Measurements from ENCODE around the gene MTMR12.

Gene MTMR12, protein sequence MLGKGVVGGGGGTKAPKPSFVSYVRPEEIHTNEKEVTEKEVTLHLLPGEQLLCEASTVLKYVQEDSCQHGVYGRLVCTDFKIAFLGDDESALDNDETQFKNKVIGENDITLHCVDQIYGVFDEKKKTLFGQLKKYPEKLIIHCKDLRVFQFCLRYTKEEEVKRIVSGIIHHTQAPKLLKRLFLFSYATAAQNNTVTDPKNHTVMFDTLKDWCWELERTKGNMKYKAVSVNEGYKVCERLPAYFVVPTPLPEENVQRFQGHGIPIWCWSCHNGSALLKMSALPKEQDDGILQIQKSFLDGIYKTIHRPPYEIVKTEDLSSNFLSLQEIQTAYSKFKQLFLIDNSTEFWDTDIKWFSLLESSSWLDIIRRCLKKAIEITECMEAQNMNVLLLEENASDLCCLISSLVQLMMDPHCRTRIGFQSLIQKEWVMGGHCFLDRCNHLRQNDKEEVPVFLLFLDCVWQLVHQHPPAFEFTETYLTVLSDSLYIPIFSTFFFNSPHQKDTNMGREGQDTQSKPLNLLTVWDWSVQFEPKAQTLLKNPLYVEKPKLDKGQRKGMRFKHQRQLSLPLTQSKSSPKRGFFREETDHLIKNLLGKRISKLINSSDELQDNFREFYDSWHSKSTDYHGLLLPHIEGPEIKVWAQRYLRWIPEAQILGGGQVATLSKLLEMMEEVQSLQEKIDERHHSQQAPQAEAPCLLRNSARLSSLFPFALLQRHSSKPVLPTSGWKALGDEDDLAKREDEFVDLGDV

DNA sequence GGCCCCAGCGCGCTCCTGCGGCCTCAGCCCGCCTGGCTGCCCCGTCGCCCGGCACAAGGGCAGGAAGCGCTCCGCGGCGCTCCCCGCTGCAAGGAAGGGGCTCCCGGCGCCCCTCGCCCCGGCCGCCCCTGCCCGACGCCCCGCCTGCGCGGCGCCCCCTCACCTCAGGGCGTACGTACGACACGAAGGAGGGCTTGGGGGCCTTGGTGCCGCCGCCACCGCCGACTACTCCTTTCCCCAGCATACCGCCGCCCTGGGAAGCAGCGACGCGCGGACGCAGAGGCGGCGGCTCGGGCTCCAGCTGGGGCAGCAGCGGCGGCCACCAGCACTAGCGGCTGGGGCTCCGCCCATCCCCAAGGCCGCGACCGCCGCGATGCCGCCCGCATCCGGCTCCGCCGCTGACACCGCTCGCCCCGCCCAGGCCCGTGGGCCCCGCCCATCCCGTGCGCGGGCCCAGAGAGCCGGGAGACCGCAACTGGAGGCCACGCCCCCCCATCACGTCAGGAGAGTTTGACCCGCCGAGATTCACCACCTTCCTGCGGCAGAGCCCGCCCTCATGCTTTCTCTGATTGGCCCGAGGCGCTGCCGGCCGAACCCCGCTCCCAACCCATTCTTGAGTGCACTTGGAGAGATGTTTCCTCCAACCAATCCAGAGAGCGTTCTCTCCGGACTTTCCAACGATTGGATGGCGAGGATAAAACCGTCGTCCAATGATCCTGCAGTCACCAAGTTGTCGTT is at the start of gene MTMR12:
Gene MTMR12 (minus strand): TSS at position 345 of the 738 bp plus-strand sequence. CDS start 101 bp downstream, at position 244.
- DNase-seq: peak; percentile 100

GRCh38 chr5:32362527-32362926 is 49.8 kb upstream of the MTMR12 start:
- no peak for DNase-seq

DNA sequence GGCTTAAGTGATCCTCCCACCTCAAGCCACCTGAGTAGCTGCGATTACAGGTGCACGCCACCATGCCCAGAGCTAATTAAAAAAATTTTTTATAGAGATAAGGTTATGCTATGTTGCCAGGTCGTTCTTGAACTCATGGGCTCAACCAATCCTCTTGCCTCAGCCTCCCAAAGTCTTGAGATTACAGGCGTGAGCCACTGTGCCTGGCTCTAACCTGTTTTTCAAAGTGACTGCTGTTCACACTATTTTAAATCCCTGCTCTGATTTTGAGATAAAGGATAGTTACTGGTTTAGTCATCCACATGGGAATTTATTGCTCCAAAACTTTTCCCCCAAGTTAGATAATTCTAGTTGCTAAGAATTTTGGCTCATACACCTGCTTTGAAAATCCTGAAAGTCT is 48.2 kb upstream of the MTMR12 start:
- DNase-seq: no peak

- DNase-seq: no peak
Observed at GRCh38 chr5:32358611-32359010, 45.9 kb upstream of the MTMR12 start.

DNA sequence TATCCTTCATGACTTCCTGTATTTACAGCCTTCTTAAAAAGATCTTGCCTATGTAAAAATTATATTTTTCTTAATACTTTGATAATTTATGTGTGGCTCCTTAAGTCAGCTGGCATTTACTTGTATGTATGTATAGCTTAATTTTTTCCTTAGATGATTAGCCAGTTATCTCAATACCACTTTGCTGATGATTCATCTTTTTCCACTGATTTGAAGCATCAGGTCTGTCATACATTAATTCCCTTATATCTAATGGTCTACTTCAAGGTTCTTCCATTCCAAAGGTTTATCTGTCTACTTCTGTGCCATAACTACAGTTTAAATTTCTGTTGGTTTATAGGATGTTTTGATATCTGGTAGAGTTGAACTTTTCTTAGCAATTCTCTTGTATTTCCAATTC is 44.9 kb upstream of the MTMR12 start:
- DNase-seq: no peak

GRCh38 chr5:32355686-32356085 is 42.9 kb upstream of the MTMR12 start:
- no peak for DNase-seq

DNA sequence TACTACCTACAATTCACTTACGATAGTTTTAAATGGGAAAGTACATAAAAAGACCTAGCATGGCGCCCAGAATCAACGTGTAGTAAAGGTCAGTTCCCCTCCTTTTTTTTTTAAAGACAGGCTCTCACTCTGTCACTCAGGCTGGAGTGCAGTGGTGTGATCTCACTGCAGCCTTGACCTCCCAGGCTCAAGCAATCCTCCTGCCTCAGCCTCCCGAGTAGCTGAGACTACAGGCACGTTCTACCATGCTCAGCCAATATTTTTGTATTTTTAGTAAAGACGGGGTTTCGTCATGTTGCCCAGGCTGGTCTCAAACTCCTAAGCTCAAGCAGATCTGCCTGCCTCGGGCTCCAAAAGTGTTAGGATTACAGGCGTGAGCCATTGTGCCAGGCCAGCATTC is 40.7 kb upstream of the MTMR12 start:
- no peak for DNase-seq

DNA sequence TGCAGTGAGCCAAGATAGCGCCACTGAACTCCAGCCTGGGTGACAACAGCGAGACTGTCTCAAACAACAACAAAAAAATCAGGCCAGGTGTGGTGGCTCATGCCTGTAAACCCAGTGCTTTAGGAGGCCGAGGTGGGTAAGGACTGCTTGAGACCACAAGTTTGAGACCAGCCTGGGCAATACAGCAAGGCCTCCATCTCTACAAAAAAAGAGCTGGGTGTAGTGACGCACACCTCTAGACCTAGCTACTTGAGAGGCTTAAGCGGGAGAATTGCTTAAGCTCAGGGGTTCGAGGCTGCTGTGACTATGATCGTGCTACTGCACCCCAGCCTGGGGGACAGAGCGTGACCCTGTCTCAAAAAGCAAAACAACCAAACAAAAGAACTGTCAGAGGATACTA is 39.9 kb upstream of the MTMR12 start:
- DNase-seq: no peak

GRCh38 chr5:32346869-32347268 is 34.1 kb upstream of the MTMR12 start:
- no peak for DNase-seq

DNA sequence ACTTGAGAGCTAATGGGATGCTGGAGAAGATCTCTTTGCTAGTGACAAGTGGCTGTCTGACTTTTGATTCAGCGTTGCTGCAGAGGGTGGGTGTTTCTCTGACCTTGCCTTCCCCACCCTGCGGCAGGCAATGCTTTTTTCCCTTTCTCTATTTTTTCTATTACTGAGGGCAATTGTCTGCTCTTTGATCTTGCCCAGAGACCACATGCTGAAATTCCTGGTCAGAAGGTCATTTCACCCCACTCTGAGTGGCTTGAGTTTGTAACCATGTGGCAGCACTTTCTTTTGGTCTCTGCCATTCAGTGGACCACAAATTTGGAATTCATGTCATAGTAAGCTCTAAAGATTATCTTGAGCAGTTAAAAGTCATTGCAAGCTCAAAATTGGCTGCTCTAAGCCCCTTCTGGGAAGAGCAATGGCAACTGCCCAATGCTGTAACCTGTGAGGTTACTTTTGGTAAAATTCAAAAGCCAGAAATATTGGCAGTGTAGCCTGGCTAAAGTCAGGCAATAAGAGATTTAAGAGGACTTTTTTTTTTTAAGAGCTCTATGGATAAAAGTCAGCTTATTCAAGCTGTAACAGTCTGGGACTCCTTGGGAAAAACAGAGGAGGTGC is 30.4 kb upstream of the MTMR12 start:
- no peak for DNase-seq

GRCh38 chr5:32342656-32343055 is 29.9 kb upstream of the MTMR12 start:
- DNase-seq: no peak

DNA sequence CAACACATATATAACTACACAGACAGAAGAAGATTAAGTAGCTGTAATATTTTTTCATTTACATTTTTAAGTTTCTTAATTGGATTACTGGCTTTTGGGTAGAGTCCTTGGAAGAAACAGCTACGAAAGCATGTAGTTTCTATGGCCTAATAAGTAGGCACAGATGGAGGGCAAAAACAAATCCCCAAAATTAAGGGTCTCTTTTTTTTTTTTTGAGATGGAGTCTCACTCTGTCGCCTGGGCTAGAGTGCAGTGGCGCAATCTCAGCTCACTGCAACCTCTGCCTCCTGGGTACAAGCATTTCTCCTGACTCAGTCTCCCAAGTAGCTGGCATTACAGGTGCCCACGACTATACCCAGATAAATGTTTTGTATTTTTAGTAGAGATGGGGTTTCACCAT is 27.1 kb upstream of the MTMR12 start:
- DNase-seq: no peak

- DNase-seq: no peak
Observed at GRCh38 chr5:32339198-32339597, 26.5 kb upstream of the MTMR12 start.

GRCh38 chr5:32332966-32333365 is 20.2 kb upstream of the MTMR12 start:
- no peak for DNase-seq

GRCh38 chr5:32332361-32332760 is 19.6 kb upstream of the MTMR12 start:
- no peak for DNase-seq

DNA sequence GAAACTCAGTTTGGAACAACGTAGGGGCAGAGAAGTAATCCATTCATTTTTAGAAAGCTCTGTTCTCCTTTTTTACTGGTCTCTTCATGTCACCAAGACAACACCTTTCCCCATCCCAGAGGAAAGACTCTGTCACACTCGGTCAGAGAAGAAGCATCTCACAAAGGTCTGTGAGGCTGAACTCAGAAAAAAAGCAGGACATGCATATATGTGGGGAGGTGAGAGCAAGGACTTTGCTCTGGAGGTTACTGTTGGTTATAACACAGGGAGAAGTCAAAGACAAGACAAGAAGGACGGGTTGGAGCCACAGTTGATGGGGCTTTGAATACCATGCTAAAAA is 19.2 kb upstream of the MTMR12 start:
- no peak for DNase-seq

DNA sequence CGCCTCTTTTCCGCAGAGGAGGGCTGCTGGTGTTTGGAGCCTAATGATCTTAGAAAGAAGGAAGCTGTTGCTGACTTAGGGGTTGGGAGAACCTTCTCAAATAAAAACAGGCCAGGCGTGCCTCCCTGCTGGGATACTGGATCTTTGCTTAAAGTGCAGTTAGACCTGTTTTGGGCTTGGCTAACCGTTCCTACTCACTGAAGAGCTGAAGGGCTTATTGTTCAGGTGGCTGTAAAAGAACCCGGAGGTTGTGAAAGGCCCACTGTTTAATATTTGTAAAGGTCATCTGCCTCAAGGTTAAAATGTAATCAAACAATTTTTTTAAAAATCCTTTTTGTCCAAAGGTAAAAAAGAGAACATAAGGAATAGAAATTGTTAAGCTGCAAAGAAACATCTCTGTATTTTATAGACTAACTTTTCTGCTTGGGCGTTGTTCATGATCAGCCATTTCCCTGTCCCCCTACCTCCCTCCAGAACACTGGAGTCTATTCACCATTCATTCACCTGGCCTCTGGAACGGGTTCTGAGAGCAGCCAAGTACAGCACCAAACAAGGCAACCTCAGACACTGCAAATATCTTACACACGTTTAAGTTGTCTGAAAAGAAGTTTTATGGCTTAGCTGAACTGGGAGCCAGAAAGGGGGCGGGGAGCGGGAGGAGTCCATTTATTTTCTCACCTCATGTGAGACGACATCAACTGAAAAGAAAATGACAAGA is 18.6 kb upstream of the MTMR12 start:
- no peak for DNase-seq

GRCh38 chr5:32330126-32330971 is 17.6 kb upstream of the MTMR12 start:
- no peak for DNase-seq

GRCh38 chr5:32329395-32329834 is 16.7 kb upstream of the MTMR12 start:
- DNase-seq: peak; percentile 42

GRCh38 chr5:32326216-32326772 is 13.6 kb upstream of the MTMR12 start:
- DNase-seq: no peak

GRCh38 chr5:32325616-32326015 is 12.9 kb upstream of the MTMR12 start:
- no peak for DNase-seq

Measured in stimulated activated CD4-positive, alpha-beta T cell treated with anti-CD3 and anti-CD28 coated beads, Interleukin-12 subunit alpha, Interleukin-12 subunit beta, amount 100 ng/mL, for 4 hours (primary cell).